Fibroblast of mammary gland (primary cell): ENCODE data around the gene CDH4.

Experiments used
- DNase-seq: peaks from one replicate; pipeline ENCODE4 v3.0.0-alpha.2; 2010; ENCODE audit warnings: low read depth
- H3K4me3 ChIP-seq: 2 replicates; pipeline ENCODE4 v1.5.1; 2011; ENCODE audit warnings: low read depth, mild to moderate bottlenecking, low read length, moderate library complexity; ENCODE audit not compliant: control insufficient read depth
- CTCF ChIP-seq: conservative IDR thresholded peaks from 2 replicates; pipeline ENCODE4 v1.5.1; 2011; ENCODE audit warnings: low read depth, low read length, inconsistent platforms; ENCODE audit not compliant: control insufficient read depth, insufficient read depth

CDH4 gene

GRCh38 chr20:61728326-61728725, 476.3 kb downstream of the CDH4 start:
- no peak overlapping the region for H3K4me3 ChIP-seq
- no peak for TF ChIP-seq CTCF
- DNase-seq = no peak

- no peak for TF ChIP-seq CTCF
- H3K4me3 ChIP-seq = no peak overlapping the region
- no peak for DNase-seq
These were observed 477.0 kb downstream of the CDH4 start for GRCh38 chr20:61728786-61729770.

GRCh38 chr20:61730631-61731362, 478.7 kb downstream of the CDH4 start:
- TF ChIP-seq CTCF = no peak
- DNase-seq = no peak
- no peak overlapping the region for H3K4me3 ChIP-seq

- no peak overlapping the region for H3K4me3 ChIP-seq
- peak; percentile 46 for DNase-seq
- no peak for TF ChIP-seq CTCF
These were observed 479.5 kb downstream of the CDH4 start for GRCh38 chr20:61731363-61732181.

DNA sequence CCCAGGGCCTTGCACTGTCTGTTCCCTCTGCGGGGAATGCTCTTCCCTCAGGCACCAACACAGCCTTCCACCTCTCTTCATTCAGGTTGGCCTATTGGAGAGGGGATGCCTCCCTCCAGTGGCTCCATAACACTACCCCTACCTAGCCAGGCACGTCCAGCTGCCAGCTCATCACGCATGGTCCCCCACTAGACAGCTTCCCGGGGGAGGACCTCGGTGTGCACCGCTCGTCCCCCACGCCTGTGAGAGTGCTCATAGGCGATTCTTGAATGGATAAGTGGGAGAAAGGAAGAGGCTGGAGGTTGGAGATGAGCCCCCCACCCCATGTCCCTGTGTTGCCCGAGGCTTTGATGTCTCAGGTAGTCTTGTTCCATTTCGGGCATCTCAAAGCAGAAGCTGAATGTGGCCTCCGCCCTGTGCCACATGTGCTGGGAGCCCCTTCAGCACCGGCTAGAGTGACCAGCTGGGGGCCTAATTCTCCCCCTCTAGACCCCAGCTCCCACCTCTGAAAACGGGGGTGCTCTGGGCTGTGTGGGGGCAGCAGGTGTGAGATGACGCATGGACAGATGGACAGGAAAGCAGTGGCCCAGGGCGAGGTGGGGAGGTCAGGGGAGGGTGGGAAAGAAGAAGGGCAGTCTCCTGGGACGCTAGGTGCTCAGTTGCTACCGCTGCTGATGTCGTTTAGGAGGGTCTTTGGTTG, 480.6 kb downstream of the CDH4 start:
- no peak overlapping the region for H3K4me3 ChIP-seq
- no peak for TF ChIP-seq CTCF
- DNase-seq = no peak

DNA sequence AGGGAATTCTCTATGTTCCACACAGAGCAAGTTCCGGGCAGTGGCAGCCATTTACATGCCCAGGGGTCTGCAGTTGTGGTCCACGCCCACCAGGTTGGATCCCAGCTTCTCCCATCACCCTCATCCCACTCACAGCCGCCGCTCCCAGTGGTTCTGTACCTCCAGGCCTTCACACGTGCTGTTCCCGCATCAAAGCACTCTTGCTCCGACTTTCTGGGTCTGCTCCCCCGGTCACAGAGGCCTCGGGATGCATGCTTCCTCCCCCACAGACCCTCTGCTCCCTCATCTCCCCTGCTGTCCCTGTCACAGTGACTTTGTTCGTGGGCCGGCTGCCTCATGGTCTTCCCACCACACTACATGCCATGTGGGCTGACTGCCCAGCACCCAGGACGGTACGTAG, 481.2 kb downstream of the CDH4 start:
- no peak overlapping the region for H3K4me3 ChIP-seq
- DNase-seq = no peak
- TF ChIP-seq CTCF = no peak
